K562 (cell line): ENCODE results near the gene PCOLCE2. TPM values are rescaled to one million over a fixed set of nuclear protein-coding genes. Genes with fewer than 3 reads are reported as not detected.

Source experiments
- ATAC-seq: fragments of 200-7000 bp; cut with Tn5 transposase; 3 replicates; pipeline ENCODE4 v1.9.1; 2020; ENCODE audit warnings: moderate library complexity
- BruUV-seq: library from RNA; stranded (reverse); fragments of 400-500 nt; replicated peaks from 2 replicates; lab custom pipeline; 2021; lab: Mats Ljungman, UMichigan
- CTCF ChIA-PET: fragments of 300-600 bp; formaldehyde crosslinking; extraction: SDS; loops from one replicate; lab custom pipeline; 2021; ENCODE audit warnings: low intra/inter-chr PET ratio; lab: Yijun Ruan, JAX
- POLR2A ChIA-PET: fragments of 300-600, 350-650 bp; sonication (Branson Sonifier 250); formaldehyde crosslinking; extraction: SDS; loops from one replicate; lab custom pipeline; 2021; ENCODE audit warnings: antibody characterized with exemption, inconsistent platforms; lab: Yijun Ruan, JAX
- DNase-seq, 4 experiments: peaks; one replicate each; pipeline versions ENCODE4 v3.0.0 to v3.0.0-alpha.2; 2011 to 2018; ENCODE audit warnings: low spot score in 3 of 4, mixed read lengths in 3 of 4; ENCODE audit errors: extremely low read depth in 1 of 4
- FAIRE-seq: peaks from 2 replicates; lab custom pipeline; 2011; peaks lifted over from hg19 to GRCh38; lab: Jason Lieb, UNC
- H2AFZ ChIP-seq: 2 replicates; pipeline ENCODE4 v1.6.0; 2011; ENCODE audit warnings: low read depth, low read length, control low read depth, inconsistent platforms
- H3K27ac ChIP-seq: fragments of 200-600 bp; 3 replicates; pipeline ENCODE4 v1.8.0; 2011; ENCODE audit warnings: low read depth, mild to moderate bottlenecking, control low read depth, inconsistent platforms, low read length, moderate library complexity, mixed read lengths; ENCODE audit errors: extremely low read depth
- H3K27me3 ChIP-seq, 2 experiments: fragments of 300-600 bp in 1 of 2; 2 replicates in 1 of 2; 3 replicates in 1 of 2; pipeline versions ENCODE4 v1.6.0 to v1.8.0; 2011; ENCODE audit warnings: inconsistent platforms in 2 of 2, low read length in 2 of 2, mild to moderate bottlenecking in 1 of 2, mixed read lengths in 1 of 2, moderate library complexity in 1 of 2; ENCODE audit not compliant: control insufficient read depth in 2 of 2, insufficient read depth in 2 of 2
- H3K36me3 ChIP-seq: fragments of 300-600 bp; 3 replicates; pipeline ENCODE4 v1.8.0; 2011; ENCODE audit warnings: mild to moderate bottlenecking, low read length, inconsistent platforms; ENCODE audit not compliant: control insufficient read depth, insufficient read depth
- H3K4me1 ChIP-seq, 2 experiments: fragments of 200-600 bp in 1 of 2; replicated peaks in 1 of 2; 2 replicates in 1 of 2; 3 replicates in 1 of 2; pipeline versions ENCODE4 v1.5.1 to v1.8.0; 2011; ENCODE audit warnings: inconsistent platforms in 2 of 2, low read length in 2 of 2, mild to moderate bottlenecking in 1 of 2, mixed read lengths in 1 of 2, moderate library complexity in 1 of 2; ENCODE audit not compliant: control insufficient read depth in 2 of 2, insufficient read depth in 2 of 2
- H3K4me2 ChIP-seq: 2 replicates; pipeline ENCODE4 v1.6.1; 2011; ENCODE audit warnings: low read length, control low read depth, inconsistent platforms, mixed read lengths; ENCODE audit not compliant: insufficient read depth
- H3K4me3 ChIP-seq: fragments of 200-600 bp; sonication (generic), shearing (Covaris generic); 2 replicates; pipeline ENCODE4 v1.5.1; 2016; ENCODE audit warnings: control low read depth, inconsistent platforms
- H3K79me2 ChIP-seq: fragments of 200-600 bp; 3 replicates; pipeline ENCODE4 v1.8.0; 2011; ENCODE audit warnings: low read length, inconsistent platforms; ENCODE audit not compliant: control insufficient read depth, insufficient read depth
- H3K9ac ChIP-seq, 2 experiments: 2 replicates each; pipeline versions ENCODE4 v1.6.0 to v1.6.1; 2011; ENCODE audit warnings: low read depth in 2 of 2, low read length in 2 of 2, control low read depth in 1 of 2, inconsistent platforms in 1 of 2, mild to moderate bottlenecking in 1 of 2, mixed read lengths in 1 of 2; ENCODE audit not compliant: insufficient read depth in 1 of 2
- H3K9me1 ChIP-seq: one replicate; pipeline ENCODE4 v1.6.0; 2011; ENCODE audit warnings: inconsistent platforms, mild to moderate bottlenecking, low read length, moderate library complexity; ENCODE audit not compliant: control insufficient read depth, insufficient read depth
- H3K9me3 ChIP-seq: replicated peaks from 2 replicates; pipeline ENCODE4 v1.5.1; 2011; ENCODE audit warnings: low read depth, low read length, inconsistent platforms; ENCODE audit not compliant: control insufficient read depth, insufficient read depth
- H4K20me1 ChIP-seq: replicated peaks from 2 replicates; pipeline ENCODE4 v1.6.1; 2011; ENCODE audit warnings: low read length, inconsistent platforms, mixed read lengths; ENCODE audit not compliant: control insufficient read depth, insufficient read depth
- ARID4B ChIP-seq: sonication (generic); formaldehyde crosslinking; IDR thresholded peaks from 2 replicates; pipeline ENCODE4 v1.8.0; 2022; ENCODE audit warnings: mild to moderate bottlenecking, missing genetic modification reagents
- HIVEP1 ChIP-seq: fragments of 250-450 bp; sonication (Bioruptor Pico); IDR thresholded peaks from 2 replicates; pipeline ENCODE4 v1.4.0; 2020; ENCODE audit warnings: mild to moderate bottlenecking
- HMBOX1 ChIP-seq: sonication (generic); IDR thresholded peaks from 2 replicates; pipeline ENCODE4 v1.6.1; 2016
- HSF4 ChIP-seq: fragments of 250-450 bp; sonication (Bioruptor Pico); IDR thresholded peaks from 2 replicates; pipeline ENCODE4 v2.1.2; 2022; ENCODE audit warnings: mild to moderate bottlenecking, moderate library complexity, borderline replicate concordance
- JUN ChIP-seq, 2 experiments: sonication (generic) in 1 of 2; formaldehyde crosslinking in 1 of 2; IDR thresholded peaks; 2 replicates each; pipeline versions ENCODE4 v1.6.1 to v1.8.0; 2012 to 2022; ENCODE audit warnings: borderline replicate concordance in 2 of 2, mild to moderate bottlenecking in 2 of 2, improper control_type of control experiment in 1 of 2, low read depth in 1 of 2, low read length in 1 of 2, missing genetic modification reagents in 1 of 2
- L3MBTL2 ChIP-seq: fragments of 450-650 bp; IDR thresholded peaks from 2 replicates; pipeline ENCODE4 v1.6.1; 2016; ENCODE audit warnings: mild to moderate bottlenecking, moderate library complexity
- MXD1 ChIP-seq: fragments of 250-450 bp; sonication (Bioruptor Pico); IDR thresholded peaks from 2 replicates; pipeline ENCODE4 v1.8.0; 2021; ENCODE audit warnings: borderline replicate concordance, mild to moderate bottlenecking, moderate library complexity; ENCODE audit not compliant: poor library complexity, severe bottlenecking
- PCBP2 ChIP-seq: fragments of 200-400 bp; formaldehyde crosslinking; IDR thresholded peaks from 2 replicates; pipeline ENCODE4 v1.6.1; 2018; ENCODE audit warnings: low read length, low read depth, mild to moderate bottlenecking, moderate library complexity; ENCODE audit not compliant: poor library complexity, severe bottlenecking
- RBM15 ChIP-seq: fragments of 200-400 bp; formaldehyde crosslinking; IDR thresholded peaks from 2 replicates; pipeline ENCODE4 v1.6.1; 2018; ENCODE audit warnings: mild to moderate bottlenecking, low read length, moderate library complexity; ENCODE audit not compliant: insufficient read depth
- SIX5 ChIP-seq, 2 experiments: IDR thresholded peaks; 2 replicates each; pipeline ENCODE4 v1.6.1; 2011; ENCODE audit warnings: low read length in 2 of 2, borderline replicate concordance in 1 of 2, low read depth in 1 of 2, mild to moderate bottlenecking in 1 of 2, moderate library complexity in 1 of 2; ENCODE audit not compliant: insufficient read depth in 1 of 2
- YBX1 ChIP-seq: fragments of 450-650 bp; IDR thresholded peaks from 2 replicates; pipeline ENCODE4 v1.7.1; 2016; ENCODE audit warnings: mild to moderate bottlenecking
- WGBS: fragments of 100-300 bp; shearing (Covaris generic); methylation state at CpG from one replicate; pipeline ENCODE4 v1.1.6; 2016; ENCODE audit warnings: low coverage, mixed read lengths; ENCODE audit not compliant: insufficient coverage; ENCODE audit errors: missing lambda C conversion rate; 5-methylcytosine and 5-hydroxymethylcytosine counted together
- in situ Hi-C: fragments of 300-500 bp; cut with MboI; formaldehyde crosslinking; loops from 4 replicates; pipeline ENCODE4 v1.15.0; 2018; ENCODE audit warnings: inconsistent platforms, mixed read lengths
- intact Hi-C: fragments of 100-400 bp; cut with micrococcal nuclease; formaldehyde crosslinking; loops from 2 replicates; pipeline ENCODE4 v1.14.2; 2022
- polyA plus RNA-seq, 8 experiments: library from polyadenylated mRNA; depleted of rRNA in 4 of 8; stranded (reverse) in 5 of 8; unstranded in 3 of 8; fragments of >200 nt; fragmentation: Nextera tagmentation in 2 of 8; fragmentation: Illumina TruSeq in 1 of 8; extraction: Ambion mirVana in 2 of 8; extraction: Trizol in 1 of 8; gene quantifications; 2 replicates each; pipeline versions ENCODE4 v1.2.1 to v1.2.3, GENCODE V29; 2011 to 2014; ENCODE audit warnings: inconsistent platforms in 1 of 8, missing spikeins in 1 of 8
- total RNA-seq, 7 experiments: library from RNA; depleted of rRNA in 6 of 7; stranded (reverse); fragments of >200 nt in 6 of 7; fragmentation: Illumina TruSeq in 2 of 7; extraction: Trizol in 2 of 7; gene quantifications; 2 replicates each; pipeline versions ENCODE4 v1.2.1 to v1.2.3, GENCODE V29; 2011 to 2021; ENCODE audit warnings: low replicate concordance in 1 of 7

Gene PCOLCE2
- total and polyA plus RNA-seq, 9 of the 15 experiments (the other 6 are each of a cell fraction or from before 2014, with no cell fraction given): 0.18 to 1.2 (median 0.65) TPM

GRCh38 chr3:142846779-142847577 is 41.9 kb downstream of the PCOLCE2 start:
- no TSS peak for BruUV-seq
- ATAC-seq (no peak), FAIRE-seq (no peak), DNase-seq (no peak)
- Histone ChIP-seq H3K27me3 (no peaks in the 10 kb centered on the region), H3K79me2 (no peaks in the 10 kb centered on the region), H3K36me3 (no peaks in the 10 kb centered on the region), H2AFZ (no peak overlapping the region), H3K4me3 (no peak overlapping the region), H3K9me1 (no peaks in the 10 kb centered on the region), H3K9ac (no peak overlapping the region), H3K9me3 (no peaks in the 10 kb centered on the region), H3K4me2 (no peak overlapping the region), H4K20me1 (no peaks in the 10 kb centered on the region), H3K27ac (no peak overlapping the region), H3K4me1 (no peaks in the 10 kb centered on the region; a peak in 4 of 5 replicates)
- 0% methylated on average over 2 of the region's 2 CpGs for WGBS
- ChIA-PET POLR2A (interaction anchor here (1.1 kb wide), 1 partner anchor 19 kb away, joined by 4 read pairs; no protein-coding TSS in a partner anchor), CTCF (interaction anchor here (0.6 kb wide), 1 partner anchor 528 kb away, joined by 3 read pairs; no protein-coding TSS in a partner anchor)
- intact Hi-C loops: loop anchor here (5.0 kb wide), 1 partner anchor 60 kb away; no protein-coding TSS in a partner anchor
- in situ Hi-C loops: no loop called here
- TF ChIP-seq HIVEP1 (CRISPR knock-in tag) (no peak), ARID4B (CRISPR knock-in tag) (no peak), YBX1 (no peak), HSF4 (CRISPR knock-in tag) (no peak), L3MBTL2 (no peak), RBM15 (no peak), SIX5 (IDR thresholded peaks at IDR 0.05; ENCODE audit: borderline replicate concordance in 1 of 2, insufficient read depth in 1 of 2, low read depth in 1 of 2, low read length in 2 of 2) (no peak), PCBP2 (no peak), MXD1 (CRISPR knock-in tag) (no peak), HMBOX1 (no peak), JUN (IDR thresholded peaks at IDR 0.05; ENCODE audit: borderline replicate concordance, low read depth, low read length) (no peak), JUN (CRISPR knock-in tag; IDR thresholded peaks at IDR 0.05; ENCODE audit: borderline replicate concordance) (no peak)
